H9 (cell line): ENCODE data around the gene CTNNB1. TPM values are rescaled to one million over a fixed set of nuclear protein-coding genes. Genes with fewer than 3 reads are reported as not detected.

Experiments
- DNase-seq: peaks from one replicate; pipeline ENCODE4 v3.0.0-alpha.2; 2017
- H2AFZ ChIP-seq: one replicate; pipeline ENCODE4 v1.6.1; 2013; ENCODE audit warnings: mild to moderate bottlenecking, low read length, control low read depth, moderate library complexity
- H2AK5ac ChIP-seq: 2 replicates; pipeline ENCODE4 v1.6.1; 2013; ENCODE audit warnings: low read length, control low read depth, mixed read lengths; ENCODE audit not compliant: insufficient read length
- H2BK120ac ChIP-seq: one replicate; pipeline ENCODE4 v1.6.1; 2013; ENCODE audit warnings: low read depth, mild to moderate bottlenecking, low read length, control low read depth, inconsistent platforms; ENCODE audit not compliant: poor library complexity, severe bottlenecking
- H2BK12ac ChIP-seq: 2 replicates; pipeline ENCODE4 v1.6.1; 2013; ENCODE audit warnings: low read length, control low read depth, mixed read lengths, low read depth; ENCODE audit not compliant: insufficient read length
- H2BK15ac ChIP-seq: 2 replicates; pipeline ENCODE4 v1.6.1; 2013; ENCODE audit warnings: low read depth, low read length, control low read depth
- H2BK20ac ChIP-seq: one replicate; pipeline ENCODE4 v1.6.1; 2013; ENCODE audit warnings: low read depth, mild to moderate bottlenecking, low read length, control low read depth, inconsistent platforms; ENCODE audit not compliant: poor library complexity, severe bottlenecking
- H2BK5ac ChIP-seq: 2 replicates; pipeline ENCODE4 v1.6.1; 2013; ENCODE audit warnings: low read length, control low read depth, mixed read lengths; ENCODE audit not compliant: insufficient read length
- H3K14ac ChIP-seq: 2 replicates; pipeline ENCODE4 v1.6.1; 2013; ENCODE audit warnings: low read length, control low read depth; ENCODE audit not compliant: insufficient read depth
- H3K18ac ChIP-seq: 2 replicates; pipeline ENCODE4 v1.6.1; 2013; ENCODE audit warnings: low read depth, mild to moderate bottlenecking, mixed read lengths, low read length, control low read depth; ENCODE audit not compliant: insufficient read length
- H3K23ac ChIP-seq: 2 replicates; pipeline ENCODE4 v1.6.1; 2013; ENCODE audit warnings: low read length, control low read depth, mixed read lengths, low read depth; ENCODE audit not compliant: insufficient read length
- H3K23me2 ChIP-seq: 2 replicates; pipeline ENCODE4 v1.6.1; 2013; ENCODE audit warnings: low read depth, mild to moderate bottlenecking, mixed read lengths, low read length, control low read depth; ENCODE audit not compliant: insufficient read length, poor library complexity, severe bottlenecking
- H3K27ac ChIP-seq: 2 replicates; pipeline ENCODE4 v1.5.1; 2013; ENCODE audit warnings: low read length, control low read depth, mixed read lengths, low read depth; ENCODE audit not compliant: insufficient read length
- H3K27me3 ChIP-seq: 2 replicates; pipeline ENCODE4 v1.6.1; 2013; ENCODE audit warnings: low read length, control low read depth, inconsistent platforms; ENCODE audit not compliant: insufficient read depth
- H3K4ac ChIP-seq: 2 replicates; pipeline ENCODE4 v1.6.1; 2013; ENCODE audit warnings: low read depth, mild to moderate bottlenecking, control low read depth, inconsistent platforms, low read length, moderate library complexity
- H3K4me1 ChIP-seq: 2 replicates; pipeline ENCODE4 v1.6.1; 2013; ENCODE audit warnings: low read length, control low read depth, inconsistent platforms; ENCODE audit not compliant: insufficient read depth
- H3K4me2 ChIP-seq: 2 replicates; pipeline ENCODE4 v1.6.1; 2013; ENCODE audit warnings: low read length, control low read depth, mixed read lengths; ENCODE audit not compliant: insufficient read length, insufficient read depth
- H3K56ac ChIP-seq: 2 replicates; pipeline ENCODE4 v1.6.1; 2013; ENCODE audit warnings: low read depth, mild to moderate bottlenecking, mixed read lengths, low read length, control low read depth; ENCODE audit not compliant: insufficient read length
- H3K79me1 ChIP-seq: 2 replicates; pipeline ENCODE4 v1.6.1; 2013; ENCODE audit warnings: low read depth, mild to moderate bottlenecking, moderate library complexity, low read length, control low read depth, inconsistent platforms; ENCODE audit not compliant: insufficient read depth, poor library complexity, severe bottlenecking
- H3K79me2 ChIP-seq: 2 replicates; pipeline ENCODE4 v1.6.1; 2013; ENCODE audit warnings: low read length, control low read depth, inconsistent platforms; ENCODE audit not compliant: insufficient read depth
- H3K9ac ChIP-seq: 2 replicates; pipeline ENCODE4 v1.6.1; 2013; ENCODE audit warnings: low read length, control low read depth, mixed read lengths; ENCODE audit not compliant: insufficient read length; ENCODE audit errors: extremely low read depth
- H3K9me3 ChIP-seq: one replicate; pipeline ENCODE4 v1.6.1; 2013; ENCODE audit warnings: low read depth, low read length, inconsistent platforms; ENCODE audit not compliant: control insufficient read depth
- H3T11ph ChIP-seq: one replicate; pipeline ENCODE4 v1.6.1; 2013; ENCODE audit warnings: mild to moderate bottlenecking, low read length, control low read depth, inconsistent platforms
- H4K20me1 ChIP-seq: one replicate; pipeline ENCODE4 v1.6.1; 2013; ENCODE audit not compliant: control insufficient read depth, insufficient read length, insufficient read depth
- H4K5ac ChIP-seq: 2 replicates; pipeline ENCODE4 v1.6.1; 2013; ENCODE audit warnings: low read depth, mild to moderate bottlenecking, mixed read lengths, low read length, control low read depth; ENCODE audit not compliant: insufficient read length
- H4K8ac ChIP-seq: replicated peaks from 2 replicates; pipeline ENCODE4 v1.6.1; 2013; ENCODE audit warnings: low read length, control low read depth, mixed read lengths, low read depth; ENCODE audit not compliant: insufficient read length
- H4K91ac ChIP-seq: 2 replicates; pipeline ENCODE4 v1.6.1; 2013; ENCODE audit warnings: low read depth, mild to moderate bottlenecking, moderate library complexity, mixed read lengths, low read length, control low read depth; ENCODE audit not compliant: insufficient read length
- H3K27ac Mint-ChIP-seq, 3 experiments: 2 replicates in 2 of 3; 3 replicates in 1 of 3; pipeline ENCODE4 v1.8.0; 2020 to 2021; ENCODE audit warnings: mixed read lengths in 3 of 3, mild to moderate bottlenecking in 1 of 3, moderate library complexity in 1 of 3
- H3K27me3 Mint-ChIP-seq: 2 replicates; pipeline ENCODE4 v1.8.0; 2021; ENCODE audit warnings: low read depth, mild to moderate bottlenecking, moderate library complexity, mixed read lengths
- H3K36me3 Mint-ChIP-seq, 3 experiments: 2 replicates in 2 of 3; 3 replicates in 1 of 3; pipeline ENCODE4 v1.8.0; 2020 to 2021; ENCODE audit warnings: low read depth in 3 of 3, mixed read lengths in 3 of 3; ENCODE audit not compliant: insufficient read depth in 1 of 3
- H3K4me1 Mint-ChIP-seq, 2 experiments: 2 replicates each; pipeline ENCODE4 v1.8.0; 2020; ENCODE audit warnings: mixed read lengths in 2 of 2
- H3K4me3 Mint-ChIP-seq, 2 experiments: 2 replicates in 1 of 2; 3 replicates in 1 of 2; pipeline ENCODE4 v1.8.0; 2020 to 2021; ENCODE audit warnings: mild to moderate bottlenecking in 2 of 2, mixed read lengths in 2 of 2, moderate library complexity in 1 of 2
- H3K9me3 Mint-ChIP-seq, 2 experiments: 2 replicates in 1 of 2; 3 replicates in 1 of 2; pipeline ENCODE4 v1.8.0; 2020; ENCODE audit warnings: mild to moderate bottlenecking in 2 of 2, mixed read lengths in 2 of 2, moderate library complexity in 1 of 2
- WGBS: extraction: QIAGEN DNeasy Blood & Tissue Kit; methylation state at CpG from one replicate; pipeline ENCODE4 v1.1.7; 2013; ENCODE audit warnings: missing lambda C conversion rate, low lambda C conversion rate, mixed read lengths; ENCODE audit not compliant: insufficient read length; ENCODE audit errors: extremely low coverage; 5-methylcytosine and 5-hydroxymethylcytosine counted together
- total RNA-seq: library from RNA; stranded (reverse); gene quantifications from 2 replicates; pipeline ENCODE4 v1.2.1, GENCODE V29; 2021
- TF ChIP-seq, protein P1 (sequence below): fragments of 200-600 bp; sonication (generic); conservative IDR thresholded peaks from 3 replicates; pipeline ENCODE4 v1.8.0; 2021; ENCODE audit warnings: antibody characterized with exemption, mild to moderate bottlenecking

The CTNNB1 gene
- total RNA-seq, 1 experiment from 2014 or later = 500 TPM

DNA sequence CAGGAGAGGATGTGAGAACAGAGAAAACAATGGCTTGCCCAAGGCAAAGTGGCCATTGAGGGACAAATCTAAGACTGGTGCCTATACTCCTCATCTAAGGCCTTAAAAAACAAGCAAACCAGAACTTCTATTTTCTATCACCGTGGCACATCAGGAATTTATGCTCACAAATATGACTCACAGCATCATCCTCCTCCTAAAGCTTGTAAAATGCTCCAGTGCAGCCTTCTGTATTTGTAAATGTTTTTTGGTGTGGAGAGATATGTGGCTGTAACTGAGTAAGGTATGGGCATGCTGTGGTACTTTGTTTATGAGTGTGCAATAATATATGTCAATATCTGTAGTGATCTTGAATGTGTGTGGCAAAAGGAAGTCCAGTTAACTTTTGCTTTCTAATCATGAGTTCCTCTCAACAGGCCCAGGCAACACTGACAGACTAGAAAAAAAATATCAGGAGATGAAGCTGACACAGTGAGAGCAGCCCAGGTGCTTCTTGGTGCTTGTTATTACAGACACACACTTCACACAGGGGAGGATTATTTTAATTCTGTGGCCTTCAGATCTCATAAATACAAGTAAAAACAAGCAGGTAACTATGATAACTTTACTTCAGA lies 60.3 kb downstream of the CTNNB1 start:
- no peaks in the 10 kb centered on the region for H3K36me3 Mint-ChIP-seq
- no peak overlapping the region for H4K5ac ChIP-seq
- no peak overlapping the region for H2BK20ac ChIP-seq
- TF ChIP-seq, protein P1, sequence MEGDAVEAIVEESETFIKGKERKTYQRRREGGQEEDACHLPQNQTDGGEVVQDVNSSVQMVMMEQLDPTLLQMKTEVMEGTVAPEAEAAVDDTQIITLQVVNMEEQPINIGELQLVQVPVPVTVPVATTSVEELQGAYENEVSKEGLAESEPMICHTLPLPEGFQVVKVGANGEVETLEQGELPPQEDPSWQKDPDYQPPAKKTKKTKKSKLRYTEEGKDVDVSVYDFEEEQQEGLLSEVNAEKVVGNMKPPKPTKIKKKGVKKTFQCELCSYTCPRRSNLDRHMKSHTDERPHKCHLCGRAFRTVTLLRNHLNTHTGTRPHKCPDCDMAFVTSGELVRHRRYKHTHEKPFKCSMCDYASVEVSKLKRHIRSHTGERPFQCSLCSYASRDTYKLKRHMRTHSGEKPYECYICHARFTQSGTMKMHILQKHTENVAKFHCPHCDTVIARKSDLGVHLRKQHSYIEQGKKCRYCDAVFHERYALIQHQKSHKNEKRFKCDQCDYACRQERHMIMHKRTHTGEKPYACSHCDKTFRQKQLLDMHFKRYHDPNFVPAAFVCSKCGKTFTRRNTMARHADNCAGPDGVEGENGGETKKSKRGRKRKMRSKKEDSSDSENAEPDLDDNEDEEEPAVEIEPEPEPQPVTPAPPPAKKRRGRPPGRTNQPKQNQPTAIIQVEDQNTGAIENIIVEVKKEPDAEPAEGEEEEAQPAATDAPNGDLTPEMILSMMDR = no peak
- no peaks in the 10 kb centered on the region for H3K79me1 ChIP-seq
- no peak overlapping the region for H3K18ac ChIP-seq
- H3K23ac ChIP-seq = no peak overlapping the region
- H4K8ac ChIP-seq = no peak overlapping the region
- H2BK5ac ChIP-seq = no peak overlapping the region
- no peak overlapping the region for H2BK12ac ChIP-seq
- H4K20me1 ChIP-seq = no peaks in the 10 kb centered on the region
- H3K9me3 Mint-ChIP-seq = no peaks in the 10 kb centered on the region
- H3K27me3 ChIP-seq = no peaks in the 10 kb centered on the region
- H3K14ac ChIP-seq = no peak overlapping the region
- H3K27me3 Mint-ChIP-seq = no peaks in the 10 kb centered on the region; the same call in 1 of the 2 replicates
- no peak overlapping the region for H3K9ac ChIP-seq
- H3K4me3 Mint-ChIP-seq = no peak overlapping the region
- WGBS = no CpG with 5 or more reads among the region's 1 CpG
- 0 out of 2 replicates have a peak, but pooled peaks cover 5% of the 10 kb centered on the region for H3K4me1 ChIP-seq
- no peak overlapping the region for H3K4ac ChIP-seq
- no peak overlapping the region for H2BK120ac ChIP-seq
- no peak overlapping the region for H2AK5ac ChIP-seq
- no peak overlapping the region for H3K27ac Mint-ChIP-seq
- no peak overlapping the region for H4K91ac ChIP-seq
- H3K4me1 Mint-ChIP-seq = no peaks in the 10 kb centered on the region; a peak in 1 of 4 replicates
- H2BK15ac ChIP-seq = no peak overlapping the region
- H3K79me2 ChIP-seq = no peaks in the 10 kb centered on the region
- no peaks in the 10 kb centered on the region for H3K23me2 ChIP-seq
- no peak overlapping the region for H3K56ac ChIP-seq
- no peak overlapping the region for H3T11ph ChIP-seq
- H3K4me2 ChIP-seq = no peak overlapping the region
- H3K9me3 ChIP-seq = no peaks in the 10 kb centered on the region
- H2AFZ ChIP-seq = no peak overlapping the region
- no peak for DNase-seq
- H3K27ac ChIP-seq = no peak overlapping the region
